DMS53 (cell line): ENCODE data around the gene CHMP1B.
"Not testable (repeated sequence)": the region's sequence is repeated elsewhere in the genome, so short reads cannot be mapped to it uniquely, and the experiment has no call there.

Experiments
- DNase-seq: peaks from one replicate; lab custom pipeline; 2025; lab: John Stamatoyannopoulos, UW

The CHMP1B gene

DNA sequence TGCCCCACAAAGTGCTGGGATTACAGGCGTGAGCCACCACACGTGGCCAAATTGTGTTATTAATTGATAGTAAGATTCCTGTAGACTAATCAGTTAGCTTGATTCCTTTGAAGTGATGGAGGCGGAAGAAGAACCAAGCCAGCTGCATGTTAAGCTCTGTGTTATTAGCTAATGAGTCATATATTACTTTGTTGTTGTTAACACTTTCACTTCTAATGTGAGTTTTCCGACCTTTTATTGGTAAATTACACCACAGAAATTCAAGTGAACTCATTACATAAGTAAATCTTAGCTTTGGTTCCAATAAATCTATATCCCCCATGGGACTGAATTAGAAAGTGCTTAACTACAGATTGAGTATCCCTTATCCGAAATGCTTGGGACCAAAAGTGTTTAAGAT, 20.3 kb downstream of the CHMP1B start:
- DNase-seq, result no peak

DNA sequence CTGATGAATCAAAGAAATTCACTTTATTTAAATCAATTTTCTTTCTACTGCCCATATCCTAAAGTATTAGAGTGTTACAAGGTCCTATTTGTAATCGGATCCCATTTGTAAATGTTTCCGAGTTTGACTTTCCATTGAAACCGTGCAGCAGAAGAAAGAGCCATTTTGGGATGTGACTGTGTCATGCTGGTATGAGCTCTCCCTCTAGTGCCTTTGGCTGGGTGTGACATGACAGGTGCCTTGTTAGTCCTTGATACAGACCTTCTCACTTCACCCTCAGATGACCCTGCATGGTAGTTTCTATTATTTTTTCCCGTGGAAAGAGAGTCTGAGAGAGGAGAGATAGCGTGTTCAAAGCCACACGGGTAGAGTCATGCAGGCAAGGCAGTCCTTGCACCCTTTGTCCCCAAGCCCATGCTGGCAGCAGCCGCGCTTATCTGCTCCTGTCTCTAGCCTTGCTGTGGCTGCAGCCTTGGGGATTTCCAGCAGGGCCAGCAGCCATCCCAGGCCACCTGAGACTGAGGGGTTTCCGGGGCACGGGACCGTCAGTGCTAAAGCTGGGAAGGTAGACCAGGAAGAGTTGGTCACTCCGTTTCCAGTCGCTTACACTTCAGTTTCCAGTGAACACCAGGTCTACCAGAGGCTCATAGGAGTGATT, 21.4 kb downstream of the CHMP1B start:
- DNase-seq, result peak; percentile 88

DNA sequence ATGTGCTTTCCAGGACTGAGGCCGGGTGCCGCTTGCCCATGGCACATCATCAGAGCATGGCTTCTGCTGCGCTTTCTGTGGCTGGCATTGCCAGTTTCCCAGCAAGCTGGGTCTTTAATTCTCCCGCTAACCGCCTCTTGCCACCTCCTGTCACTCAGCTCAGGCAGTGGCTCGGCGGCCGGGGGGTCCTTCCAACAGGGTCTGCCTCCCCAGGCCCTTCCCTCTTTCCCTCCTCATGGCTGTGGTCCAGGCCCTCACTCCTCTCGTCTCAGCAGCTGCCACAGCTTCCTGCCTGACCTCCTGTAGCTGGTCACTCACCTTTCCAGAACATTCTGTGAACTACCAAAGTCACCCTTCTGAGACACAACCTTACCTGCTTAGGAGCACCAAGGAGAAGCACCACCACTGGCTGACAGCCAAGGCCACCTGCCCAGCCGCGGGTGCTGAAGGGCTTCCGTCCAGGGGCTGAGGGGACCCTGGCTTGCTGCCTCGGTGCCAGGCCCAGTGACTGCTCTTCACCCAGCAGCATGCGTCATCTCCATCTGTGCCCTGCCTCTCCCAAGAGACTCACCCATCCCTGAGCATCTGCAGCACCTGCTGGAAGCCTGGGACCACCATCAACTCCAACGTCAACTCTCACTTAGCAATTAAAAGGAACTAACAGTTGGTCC, 22.6 kb downstream of the CHMP1B start:
- no peak for DNase-seq

DNA sequence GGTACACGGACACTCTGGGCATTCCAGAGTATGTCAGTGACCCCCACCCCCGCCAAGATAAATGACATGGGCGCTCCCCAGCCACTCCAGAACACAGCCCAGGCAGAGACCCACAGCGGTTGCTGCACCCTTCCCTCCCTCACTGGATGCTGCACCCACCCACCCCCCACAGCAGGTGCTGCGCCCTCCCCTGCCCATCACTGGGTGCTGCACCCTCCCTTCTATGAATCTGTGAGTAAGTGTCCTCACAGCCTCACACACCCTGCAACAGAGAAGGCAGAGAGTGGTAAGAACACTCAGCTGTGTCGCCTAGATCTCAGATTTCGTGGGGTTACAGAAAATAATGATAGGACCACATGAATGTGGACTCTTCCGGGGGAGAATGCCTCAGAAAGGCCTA, 23.5 kb downstream of the CHMP1B start:
- DNase-seq, result no peak

DNA sequence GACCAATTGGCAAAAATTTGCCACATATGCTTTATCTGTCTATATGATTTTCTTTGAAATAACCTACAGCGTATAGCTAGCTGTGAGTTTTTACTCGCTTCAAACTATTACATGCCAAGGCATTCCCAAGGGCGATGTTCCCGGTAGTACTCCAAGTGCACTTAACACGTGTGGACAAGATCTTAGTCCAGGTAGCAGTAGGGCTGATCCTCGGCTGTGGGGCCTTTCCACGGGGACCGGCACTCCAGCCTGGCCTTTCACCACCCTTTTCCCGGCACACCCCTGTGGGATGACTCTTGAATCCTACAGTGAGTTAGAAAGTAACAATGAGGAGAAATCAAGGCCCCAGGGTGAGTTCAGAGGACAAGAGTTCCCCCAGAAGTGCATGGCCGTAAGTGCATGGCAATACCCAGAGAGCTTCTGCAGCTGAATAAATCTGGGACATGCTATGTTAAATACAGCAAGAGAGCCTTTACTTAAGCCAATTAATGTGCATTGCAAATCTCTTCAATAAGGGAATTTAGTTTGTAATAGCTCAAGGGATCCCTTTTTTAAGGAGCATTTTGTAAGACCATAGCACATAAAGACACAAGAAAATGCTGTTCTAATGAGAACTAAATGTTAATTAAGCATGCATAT, 26.4 kb downstream of the CHMP1B start:
- DNase-seq, result no peak

DNA sequence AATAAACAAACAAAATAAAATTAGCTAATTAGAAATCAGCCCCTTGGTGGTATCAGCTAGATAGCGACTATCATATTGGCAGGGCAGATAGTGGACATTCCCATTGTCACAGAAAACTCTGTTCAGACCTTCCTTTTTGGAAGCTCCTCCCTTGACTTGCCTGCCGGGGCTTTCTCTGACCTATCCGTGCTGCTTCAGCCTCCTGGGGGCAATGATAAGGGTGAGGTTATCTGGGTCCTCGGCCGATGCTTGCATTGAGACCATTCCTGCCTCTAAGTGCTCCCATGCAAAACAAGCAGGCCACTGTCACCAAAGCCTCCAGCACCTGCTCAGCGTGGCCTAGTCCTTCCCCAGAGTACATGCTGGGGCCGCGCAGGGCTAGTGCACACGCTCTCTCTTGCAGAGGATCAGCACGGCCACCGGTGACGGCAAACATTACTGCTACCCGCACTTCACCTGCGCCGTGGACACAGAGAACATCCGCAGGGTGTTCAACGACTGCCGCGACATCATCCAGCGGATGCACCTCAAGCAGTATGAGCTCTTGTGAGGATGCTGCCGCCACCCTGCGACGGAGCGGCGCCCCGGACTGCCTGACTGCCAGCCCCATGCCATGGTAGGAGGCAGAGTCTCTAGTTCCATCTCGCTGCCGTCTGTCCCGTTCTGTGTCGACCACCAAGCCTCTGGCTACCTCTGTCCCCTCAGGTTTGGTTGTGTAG, 29.5 kb downstream of the CHMP1B start:
- DNase-seq, result peak; percentile 77

DNA sequence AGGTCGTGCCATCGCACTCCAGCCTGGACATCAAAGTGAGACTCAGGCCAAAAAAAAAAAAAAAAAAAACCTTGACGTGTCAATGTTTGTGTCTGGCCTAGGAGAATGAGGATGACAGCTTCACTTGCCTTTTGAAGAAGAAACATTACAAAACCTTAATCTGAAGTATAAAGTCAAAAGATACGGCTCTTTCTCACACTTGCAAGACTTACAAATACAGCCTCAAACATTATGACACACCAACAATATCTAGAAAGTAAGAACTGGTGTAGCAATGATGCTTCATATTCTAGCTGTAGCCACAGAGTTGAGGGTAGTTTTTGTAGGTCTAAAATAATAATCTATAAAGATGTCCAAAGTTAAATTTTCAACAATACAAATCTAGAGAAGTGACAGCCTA, 31.4 kb downstream of the CHMP1B start:
- no peak for DNase-seq

DNA sequence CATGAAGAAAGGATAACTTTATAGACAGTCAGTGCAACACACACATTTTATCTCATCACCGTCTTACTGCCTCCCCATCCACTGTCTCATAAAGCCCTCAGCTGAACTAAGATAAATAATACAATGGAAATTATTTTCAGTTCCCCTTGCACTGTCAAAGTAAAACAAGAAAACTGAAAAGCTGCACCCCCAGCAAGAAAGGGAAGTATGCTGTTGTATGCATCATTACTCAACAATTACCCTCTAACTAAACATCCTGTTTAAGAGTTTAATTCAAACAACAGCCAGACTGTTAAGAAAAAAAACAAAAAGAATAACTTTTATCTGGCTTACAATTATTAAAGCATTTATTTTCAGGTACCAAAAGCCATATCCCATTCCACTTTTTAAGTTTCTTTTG, 31.9 kb downstream of the CHMP1B start:
- no peak for DNase-seq

DNA sequence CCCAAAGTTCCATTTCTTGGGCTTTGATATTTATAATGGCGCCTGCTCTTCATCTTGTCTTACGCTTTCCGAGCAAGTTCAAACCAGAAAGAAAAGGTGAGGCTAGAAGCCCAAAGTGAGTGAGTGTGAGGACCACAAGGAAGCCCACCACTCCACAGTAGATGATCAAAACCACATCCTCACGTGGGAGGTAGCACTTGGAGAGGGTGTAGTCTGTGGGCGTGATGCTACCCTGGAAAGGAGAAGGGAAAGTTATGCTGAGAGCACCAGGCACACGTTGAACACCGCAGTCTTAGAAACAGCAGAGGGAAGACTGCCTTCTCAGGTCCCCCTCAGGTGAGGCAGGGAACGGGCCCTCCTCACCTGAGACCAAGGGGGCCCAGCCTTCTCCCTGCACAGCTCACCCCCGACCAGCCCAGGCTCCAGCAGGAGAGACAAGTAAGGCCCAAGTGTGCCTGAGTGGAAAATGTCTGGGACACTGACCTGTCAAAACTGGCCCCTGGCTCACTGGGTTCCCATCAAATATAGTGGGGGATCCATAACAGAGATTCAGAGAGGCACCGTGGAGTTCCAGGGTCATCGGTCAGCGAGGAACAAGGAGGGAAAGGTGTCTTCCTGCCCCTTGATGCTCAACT, 33.3 kb downstream of the CHMP1B start:
- DNase-seq, result no peak

DNA sequence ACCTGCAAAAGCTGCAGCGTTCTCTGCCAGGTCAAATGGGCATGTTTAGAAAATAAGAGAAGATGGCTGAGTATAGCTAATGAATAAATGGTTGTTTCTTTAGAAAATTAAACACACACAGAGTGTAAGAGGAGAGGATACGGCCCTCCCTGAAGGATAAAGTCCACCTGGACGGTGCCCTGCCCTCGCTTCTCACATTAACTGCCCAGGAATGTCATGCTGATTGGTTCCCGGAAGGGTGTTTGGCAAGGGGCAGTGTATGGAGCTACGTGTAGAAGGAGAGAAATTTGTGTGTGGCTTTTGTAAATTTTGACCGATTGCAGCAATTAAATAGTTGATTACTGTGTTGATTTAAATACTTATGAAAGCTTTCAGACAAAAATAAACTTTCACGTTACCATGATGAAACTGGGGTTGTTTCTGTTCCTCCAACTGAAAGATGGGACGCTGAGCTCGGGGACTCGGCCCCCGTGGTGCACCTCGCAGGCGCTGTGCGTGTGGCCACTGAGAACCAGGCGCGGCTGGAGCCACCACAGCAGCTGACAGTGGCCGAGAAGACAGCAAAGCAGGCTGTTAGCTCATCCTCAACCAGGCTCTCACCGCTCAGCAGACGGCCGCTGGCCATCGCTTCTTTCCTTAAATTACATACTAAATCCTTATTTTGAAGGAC, 34.2 kb downstream of the CHMP1B start:
- DNase-seq, result no peak

DNA sequence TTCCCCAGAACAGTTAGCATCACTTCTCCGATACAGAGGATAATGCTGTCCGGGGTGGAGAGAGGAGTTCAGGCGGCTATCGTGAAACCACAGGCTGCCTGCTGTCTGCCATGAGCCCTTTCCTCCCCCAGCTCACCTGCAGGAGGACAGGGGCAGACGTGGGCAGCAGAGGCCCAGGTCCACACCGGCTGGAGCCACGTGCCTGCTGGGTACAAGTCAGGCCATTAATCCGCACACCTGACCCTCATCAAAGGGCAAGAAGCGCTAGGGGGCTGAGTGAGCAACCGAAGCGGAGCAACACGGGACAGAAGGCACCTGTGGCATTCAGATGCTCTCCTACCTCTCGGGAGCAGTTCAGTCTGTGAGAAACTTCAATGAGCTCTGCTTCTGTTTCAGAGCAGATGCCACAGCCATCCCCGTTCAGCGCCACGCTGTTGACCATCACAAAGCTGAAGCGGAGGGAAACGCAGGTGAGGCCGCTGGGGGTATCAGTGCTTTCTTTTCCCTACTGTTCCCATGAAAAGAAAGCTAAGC, 35.4 kb downstream of the CHMP1B start:
- DNase-seq, result no peak

DNA sequence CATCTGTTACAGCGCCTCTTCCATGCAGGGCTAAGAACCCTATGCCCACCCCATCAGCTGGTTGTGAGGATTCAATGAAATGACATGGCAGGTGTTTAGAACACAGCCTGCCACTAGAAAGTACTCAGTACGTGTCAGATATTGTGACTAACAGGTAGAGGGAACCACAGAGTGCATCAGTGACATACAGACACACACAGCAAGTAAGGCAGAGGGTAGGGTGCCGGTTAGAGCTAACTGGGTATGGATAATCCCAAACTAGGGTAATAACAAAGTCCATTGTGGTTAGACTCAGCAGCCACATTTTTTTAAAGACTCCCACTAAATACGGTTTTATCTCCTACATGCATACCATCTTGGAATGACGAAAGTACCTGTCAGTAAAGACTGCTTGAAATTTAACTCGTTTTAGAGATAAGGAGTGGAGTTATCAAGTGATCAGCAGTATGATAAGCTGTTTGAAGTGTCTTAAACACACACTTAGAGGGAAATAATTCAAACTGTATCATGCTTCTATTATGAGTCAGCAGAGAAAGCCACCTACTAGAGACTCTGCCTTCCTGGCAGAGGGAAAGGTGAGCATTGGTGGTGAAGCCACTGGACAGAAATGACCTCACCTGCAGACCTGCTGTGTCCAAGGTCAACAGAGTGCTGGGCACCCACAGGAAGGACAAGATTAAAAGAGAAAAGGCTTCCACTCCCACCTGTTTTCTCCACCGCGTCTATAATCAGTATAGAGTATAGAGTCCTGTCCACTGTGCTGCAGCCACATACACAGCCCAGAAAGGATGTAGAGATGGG, 36.3 kb downstream of the CHMP1B start:
- peak; percentile 49 for DNase-seq

DNA sequence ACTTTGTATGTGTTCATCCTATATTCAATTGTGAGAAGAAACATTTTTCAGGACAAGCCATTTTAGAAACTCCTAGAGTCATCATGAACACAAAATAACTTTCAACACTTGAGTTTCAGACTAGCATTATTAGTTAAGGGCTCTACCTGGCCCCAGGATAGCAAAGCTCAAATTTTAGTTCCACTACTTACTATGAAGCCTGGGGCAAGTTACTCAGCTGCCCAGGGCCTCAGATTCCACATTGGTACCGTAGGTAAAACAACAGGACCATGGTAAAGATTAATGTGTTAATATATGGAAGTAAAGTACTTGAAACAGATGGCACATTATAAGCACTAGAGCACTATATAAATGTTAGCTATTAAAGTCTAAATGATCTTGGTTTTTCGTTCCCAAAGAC, 37.5 kb downstream of the CHMP1B start:
- no peak for DNase-seq

DNA sequence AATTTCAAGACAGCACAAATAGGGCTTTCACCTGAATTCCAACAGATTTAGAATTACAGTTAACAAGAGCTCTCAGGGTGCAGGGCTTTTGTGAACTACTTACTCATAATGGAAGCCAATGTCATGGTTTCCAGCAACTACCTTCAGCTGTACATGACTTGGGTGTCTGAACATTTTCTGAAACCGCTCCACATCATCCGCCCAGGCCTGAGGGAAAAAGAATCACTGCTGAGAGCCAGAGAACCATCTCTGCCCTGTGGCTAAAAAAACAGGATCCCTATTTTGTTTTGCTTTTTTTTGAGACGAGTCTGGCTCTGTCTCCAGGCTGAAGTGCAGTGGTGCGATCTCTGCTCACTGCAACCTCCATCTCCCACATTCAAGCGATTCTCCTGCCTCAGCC, 38.1 kb downstream of the CHMP1B start:
- DNase-seq, result no peak

DNA sequence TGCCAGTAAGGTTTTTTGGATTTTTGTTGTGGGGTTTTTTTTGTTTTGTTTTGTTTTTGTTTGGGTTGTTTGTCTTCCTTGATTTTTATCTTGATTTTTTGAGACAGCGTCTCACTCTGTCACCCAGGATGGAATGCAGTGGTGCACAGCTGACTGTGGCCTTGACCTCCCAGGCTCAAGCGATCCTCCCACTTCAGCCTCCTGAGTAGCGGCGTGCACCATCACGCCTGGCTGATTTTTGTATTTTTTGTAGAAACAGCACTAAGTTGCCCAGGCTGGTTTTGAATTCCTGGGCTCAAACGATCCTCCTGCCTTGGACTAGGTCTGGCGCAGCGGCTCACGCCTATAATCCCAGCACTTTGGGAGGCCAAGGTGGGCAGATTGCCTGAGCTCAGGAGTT, 40.5 kb downstream of the CHMP1B start:
- no peak for DNase-seq

DNA sequence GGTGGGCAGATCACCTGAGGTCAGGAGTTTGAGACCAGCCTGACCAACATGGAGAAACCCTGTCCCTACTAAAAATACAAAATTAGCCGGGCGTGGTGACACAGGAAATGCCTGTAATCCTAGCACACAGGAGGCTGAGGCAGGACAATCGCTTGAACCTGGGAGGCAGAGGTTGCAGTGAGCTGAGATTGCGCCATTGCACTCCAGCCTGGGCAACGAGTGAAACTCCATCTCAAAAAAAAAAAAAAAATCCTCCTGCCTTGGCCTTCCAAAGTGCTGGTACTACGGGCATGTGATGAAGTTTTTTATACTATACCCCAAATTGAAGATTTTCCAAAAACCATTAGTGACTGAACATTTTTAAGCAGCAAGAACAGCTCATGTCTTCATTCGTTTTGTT, 41.2 kb downstream of the CHMP1B start:
- DNase-seq, result not testable (repeated sequence)

DNA sequence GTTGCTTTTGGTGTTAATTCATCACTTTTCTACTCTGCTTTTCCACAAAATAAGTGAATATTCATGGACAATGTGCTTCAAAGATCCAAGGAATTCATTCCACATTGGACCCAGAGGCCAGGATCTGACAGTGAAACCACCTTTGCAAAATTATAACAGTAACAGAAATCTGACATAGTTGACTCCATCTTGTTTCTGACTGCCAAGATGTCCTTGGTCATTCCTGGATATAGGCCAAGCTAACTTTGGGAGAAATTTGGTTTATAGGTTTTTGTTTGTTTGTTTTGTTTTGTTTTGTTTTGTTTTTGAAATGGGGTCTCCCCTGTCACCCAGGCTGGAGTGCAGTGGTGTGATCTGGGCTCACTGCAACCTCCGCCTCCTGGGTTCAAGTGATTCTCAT, 46.6 kb downstream of the CHMP1B start:
- no peak for DNase-seq

DNA sequence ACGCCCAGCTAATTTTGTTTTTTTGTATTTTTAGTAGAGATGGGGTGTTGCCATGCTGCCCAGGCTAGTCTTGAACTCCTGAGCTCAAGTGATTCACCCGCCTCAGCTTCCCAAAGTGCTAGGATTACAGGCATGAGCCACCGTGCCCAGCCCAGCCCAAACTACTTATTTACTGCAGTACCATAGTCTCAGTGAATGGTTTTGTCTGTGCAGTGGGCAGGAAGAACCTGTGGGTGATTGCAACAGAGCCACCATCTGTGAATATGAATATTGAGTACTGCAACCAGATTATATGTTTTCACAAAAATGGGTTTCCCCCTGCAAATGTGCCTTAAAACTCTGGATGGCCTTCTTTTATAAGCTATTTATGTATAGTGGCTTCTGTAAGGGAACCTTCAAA, 47.9 kb downstream of the CHMP1B start:
- no peak for DNase-seq

DNA sequence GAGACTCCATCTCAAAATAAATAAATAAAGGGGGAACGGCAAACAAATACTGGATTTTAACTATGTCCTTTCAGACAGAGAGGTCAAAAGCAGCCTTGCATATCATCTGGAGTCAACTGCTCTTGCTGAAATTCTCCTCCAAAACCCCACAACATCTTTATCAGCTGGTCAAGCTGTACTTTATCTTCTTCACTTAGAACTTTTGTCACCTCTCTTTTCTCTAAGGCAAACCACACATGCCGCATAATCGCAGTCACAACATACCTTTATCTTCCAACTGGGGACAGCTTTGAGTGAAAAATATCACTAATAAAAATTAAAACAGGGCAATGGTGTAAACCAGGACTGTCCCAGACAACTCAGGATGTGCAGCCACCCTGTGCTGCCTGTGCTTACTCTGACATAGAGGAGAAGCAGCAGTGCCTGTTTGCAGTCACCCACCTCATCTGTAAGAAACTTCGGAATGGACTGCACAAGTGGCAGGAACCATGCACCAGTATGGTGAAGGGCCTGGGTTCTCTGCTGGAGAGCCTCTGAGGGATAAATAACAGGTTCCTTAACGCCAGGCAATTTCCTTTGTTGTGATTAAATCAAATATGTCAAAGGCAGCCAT, 50.7 kb downstream of the CHMP1B start:
- no peak for DNase-seq
